GM18508 (cell line): ENCODE measurements around the gene EYS.
"Not testable (repeated sequence)": the region's sequence is repeated elsewhere in the genome, so short reads cannot be mapped to it uniquely, and the experiment has no call there.

Experiments
- ATAC-seq: cut with Tn5 transposase; IDR thresholded peaks from one replicate; pipeline ENCODE4 v1.9.1; 2021; ENCODE audit warnings: moderate number of reproducible peaks; ENCODE audit not compliant: insufficient read depth, unreplicated experiment

The EYS gene

GRCh38 chr6:64527899-64528298 is 1179.1 kb downstream of the EYS start:
- ATAC-seq, result no peak

- ATAC-seq, result no peak
Observed at GRCh38 chr6:64522859-64523258, 1184.2 kb downstream of the EYS start.

GRCh38 chr6:64520050-64520449 is 1187.0 kb downstream of the EYS start:
- ATAC-seq, result peak; percentile 85

GRCh38 chr6:64516393-64516792 is 1190.6 kb downstream of the EYS start:
- no peak for ATAC-seq

GRCh38 chr6:64507661-64508060 is 1199.4 kb downstream of the EYS start:
- no peak for ATAC-seq

- ATAC-seq, result no peak
Observed at GRCh38 chr6:64505312-64505711, 1201.7 kb downstream of the EYS start.

- ATAC-seq, result no peak
Observed at GRCh38 chr6:64504503-64504902, 1202.5 kb downstream of the EYS start.

- no peak for ATAC-seq
Observed at GRCh38 chr6:64502801-64503200, 1204.2 kb downstream of the EYS start.

- ATAC-seq, result no peak
Observed at GRCh38 chr6:64497634-64498033, 1209.4 kb downstream of the EYS start.

- no peak for ATAC-seq
Observed at GRCh38 chr6:64489763-64490162, 1217.3 kb downstream of the EYS start.

- ATAC-seq, result no peak
Observed at GRCh38 chr6:64486578-64487351, 1220.3 kb downstream of the EYS start.

- ATAC-seq, result no peak
Observed at GRCh38 chr6:64483956-64484499, 1223.0 kb downstream of the EYS start.

- ATAC-seq, result no peak
Observed at GRCh38 chr6:64482631-64483030, 1224.4 kb downstream of the EYS start.

GRCh38 chr6:64479134-64479533 is 1227.9 kb downstream of the EYS start:
- ATAC-seq, result no peak

- no peak for ATAC-seq
Observed at GRCh38 chr6:64477391-64477790, 1229.6 kb downstream of the EYS start.

- ATAC-seq, result no peak
Observed at GRCh38 chr6:64476935-64477334, 1230.1 kb downstream of the EYS start.

GRCh38 chr6:64469405-64469804 is 1237.6 kb downstream of the EYS start:
- ATAC-seq, result not testable (repeated sequence)

GRCh38 chr6:64467656-64468055 is 1239.4 kb downstream of the EYS start:
- ATAC-seq, result no peak

GRCh38 chr6:64459411-64459944 is 1247.5 kb downstream of the EYS start:
- ATAC-seq, result no peak

GRCh38 chr6:64448101-64448500 is 1258.9 kb downstream of the EYS start:
- not testable (repeated sequence) for ATAC-seq

GRCh38 chr6:64445038-64445437 is 1262.0 kb downstream of the EYS start:
- no peak for ATAC-seq

- ATAC-seq, result no peak
Observed at GRCh38 chr6:64439274-64439673, 1267.8 kb downstream of the EYS start.
